Gastroesophageal sphincter (tissue), 3 donors: ENCODE measurements around the gene APOBR.

Source experiments
- CTCF ChIP-seq, 4 experiments: fragments of 200-600 bp in 2 of 4; fragments of 450-650 bp in 2 of 4; sonication (generic) in 1 of 4; IDR thresholded peaks; one replicate each; pipeline ENCODE4 v1.5.1; 2017 to 2019; ENCODE audit warnings: antibody characterized with exemption in 4 of 4, mild to moderate bottlenecking in 2 of 4, moderate library complexity in 2 of 4
- EP300 ChIP-seq: sonication (generic); formaldehyde crosslinking; IDR thresholded peaks from one replicate; pipeline ENCODE4 v1.6.1; 2017; ENCODE audit warnings: antibody characterized with exemption, mild to moderate bottlenecking
- POLR2A ChIP-seq, 2 donors: fragments of 450-650 bp; IDR thresholded peaks; one replicate each; pipeline ENCODE4 v1.6.1; 2017; ENCODE audit warnings: antibody characterized with exemption in 2 of 2, mild to moderate bottlenecking in 2 of 2, moderate library complexity in 1 of 2
- POLR2AphosphoS5 ChIP-seq: sonication (generic); formaldehyde crosslinking; IDR thresholded peaks from one replicate; pipeline ENCODE4 v1.6.1; 2017; ENCODE audit warnings: antibody characterized with exemption

GRCh38 chr16:28526201-28527099 lies 32.0 kb downstream of the APOBR start:
- TF ChIP-seq CTCF (IDR thresholded peaks at IDR 0.05) (no peak), POLR2AphosphoS5 (no peak), POLR2A (IDR thresholded peaks at IDR 0.05) (no peak), EP300 (no peak)
